Measurements from ENCODE around the gene KCND2. TPM values are rescaled to one million over a fixed set of nuclear protein-coding genes. Genes with fewer than 3 reads are reported as not detected.
A peak's percentile ranks its signal among the peaks of the same experiment; 100 is the strongest.
"Not testable (repeated sequence)": the region's sequence is repeated elsewhere in the genome, so short reads cannot be mapped to it uniquely, and the experiment has no call there.

The KCND2 gene
- not detected for total RNA-seq

DNA sequence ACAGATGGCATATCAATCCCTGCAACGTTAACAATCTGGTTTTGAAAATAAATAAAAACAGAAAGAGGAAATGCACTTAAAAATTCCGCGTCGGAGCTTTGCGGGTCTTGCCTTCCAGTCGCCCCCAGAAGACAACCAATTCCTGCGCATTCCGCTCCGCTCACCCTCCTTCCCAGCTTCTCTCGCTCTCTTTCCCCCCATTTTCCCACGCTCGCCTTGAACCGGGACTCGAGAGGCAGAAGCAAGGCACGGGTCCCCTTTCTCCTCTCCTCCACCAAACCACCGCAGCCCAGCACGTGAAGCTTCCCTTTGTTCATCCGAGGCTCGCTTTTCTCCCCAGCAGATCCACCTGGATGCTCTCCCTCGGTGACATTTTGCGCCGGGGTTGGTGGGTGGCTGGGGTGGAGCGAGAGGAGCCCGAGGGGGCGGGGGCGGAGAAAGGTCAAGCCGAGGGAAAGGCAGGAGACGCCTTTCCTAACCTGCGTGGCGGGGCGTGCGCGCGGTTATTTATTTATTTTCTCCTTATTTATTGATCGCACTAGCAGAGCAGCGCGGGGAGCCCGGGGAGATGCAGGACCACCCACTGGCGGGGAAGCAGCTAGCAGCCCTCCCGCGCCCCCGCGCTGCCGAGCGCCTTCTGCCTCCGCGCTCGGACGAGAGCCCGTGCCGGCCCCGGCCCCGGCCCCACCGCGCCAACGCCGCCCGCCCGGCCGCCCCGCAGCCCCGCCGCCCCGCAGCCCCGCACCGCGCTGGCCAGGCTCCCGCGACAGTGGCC, at the start of gene KCND2:
TSS of gene KCND2 (plus strand) at position 475 of the 775 bp plus-strand sequence.
- Mint-ChIP-seq H3K36me3 (ENCODE audit: insufficient read depth) (no peaks in the 10 kb centered on the region), H3K9me3 (peaks cover 6% of the 10 kb centered on the region)

GRCh38 chr7:120226188-120226587, 46.8 kb upstream of the KCND2 start:
- ATAC-seq (no peak), DNase-seq (no peak)
- Mint-ChIP-seq H3K36me3 (ENCODE audit: insufficient read depth) (no peaks in the 10 kb centered on the region), H3K27me3 (ENCODE audit: low read depth) (no peaks in the 10 kb centered on the region), H3K9me3 (peaks cover 12% of the 10 kb centered on the region), H3K4me1 (ENCODE audit: low read depth) (no peaks in the 10 kb centered on the region), H3K4me3 (no peak overlapping the region)

More for the DNA sequence above, at the start of gene KCND2:
- Mint-ChIP-seq H3K4me1 (ENCODE audit: low read depth) (no peaks in the 10 kb centered on the region), H3K27me3 (ENCODE audit: low read depth) (peaks cover 32% of the 10 kb centered on the region), H3K4me3 (no peak within 1 kb of the TSS)
- no peak for ATAC-seq
- DNase-seq = no peak

DNA sequence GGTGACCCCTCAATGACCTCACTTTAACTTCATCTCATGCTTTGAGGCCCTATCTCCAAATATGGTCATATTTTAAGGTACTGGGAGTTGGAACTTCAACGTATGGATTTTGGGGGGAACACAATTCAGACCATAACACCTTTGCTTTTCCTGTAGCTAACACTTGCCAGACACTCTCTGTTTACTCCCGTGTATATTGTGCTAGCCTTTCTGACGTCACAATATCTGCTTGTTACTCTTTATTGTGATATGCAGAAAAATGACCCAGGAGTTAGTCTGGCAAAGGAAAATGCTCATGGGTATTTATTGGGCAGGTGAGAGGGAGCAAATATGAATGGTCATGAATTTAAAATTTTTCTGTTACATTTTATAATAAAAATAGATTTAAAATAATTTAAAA, 45.7 kb upstream of the KCND2 start:
- no peaks in the 10 kb centered on the region for H3K27me3 Mint-ChIP-seq (ENCODE audit: low read depth)
- H3K4me3 Mint-ChIP-seq = no peak overlapping the region
- H3K4me1 Mint-ChIP-seq (ENCODE audit: low read depth) = no peaks in the 10 kb centered on the region
- no peaks in the 10 kb centered on the region for H3K36me3 Mint-ChIP-seq (ENCODE audit: insufficient read depth)
- no peak for ATAC-seq
- DNase-seq = no peak
- H3K9me3 Mint-ChIP-seq = peaks cover 12% of the 10 kb centered on the region

GRCh38 chr7:120229084-120229483, 43.9 kb upstream of the KCND2 start:
- no peak for DNase-seq
- peaks cover 13% of the 10 kb centered on the region for H3K9me3 Mint-ChIP-seq
- no peaks in the 10 kb centered on the region for H3K36me3 Mint-ChIP-seq (ENCODE audit: insufficient read depth)
- H3K4me3 Mint-ChIP-seq = no peak overlapping the region
- ATAC-seq = no peak
- no peaks in the 10 kb centered on the region for H3K4me1 Mint-ChIP-seq (ENCODE audit: low read depth)
- no peaks in the 10 kb centered on the region for H3K27me3 Mint-ChIP-seq (ENCODE audit: low read depth)

DNA sequence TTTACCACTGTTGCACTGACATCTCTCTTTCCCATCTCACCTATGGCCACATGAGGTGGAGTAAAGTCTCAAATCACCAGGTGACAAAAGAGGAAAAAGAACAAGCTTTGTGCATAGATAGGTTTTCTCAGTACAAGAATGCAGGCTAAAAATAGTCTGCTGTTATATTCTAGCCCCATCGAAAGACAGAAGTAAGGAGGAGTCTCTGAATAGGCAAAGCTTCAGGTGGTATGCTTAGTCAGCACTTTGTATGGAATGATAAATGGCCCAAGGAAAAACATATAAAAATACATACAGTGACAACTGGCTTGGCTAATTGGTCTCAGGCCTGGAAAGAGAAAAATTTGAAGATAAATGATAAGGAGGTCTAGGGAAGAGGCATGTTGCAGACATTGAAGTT, 39.6 kb upstream of the KCND2 start:
- H3K4me1 Mint-ChIP-seq (ENCODE audit: low read depth) = no peaks in the 10 kb centered on the region
- no peak for DNase-seq
- no peak overlapping the region for H3K4me3 Mint-ChIP-seq
- H3K27me3 Mint-ChIP-seq (ENCODE audit: low read depth) = no peaks in the 10 kb centered on the region
- H3K9me3 Mint-ChIP-seq = peaks cover 9% of the 10 kb centered on the region
- no peaks in the 10 kb centered on the region for H3K36me3 Mint-ChIP-seq (ENCODE audit: insufficient read depth)
- no peak for ATAC-seq

- not testable (repeated sequence) for H3K27me3 Mint-ChIP-seq (ENCODE audit: low read depth); H3K9me3 Mint-ChIP-seq; DNase-seq; H3K36me3 Mint-ChIP-seq (ENCODE audit: insufficient read depth); H3K4me1 Mint-ChIP-seq (ENCODE audit: low read depth); ATAC-seq; H3K4me3 Mint-ChIP-seq
These were observed 32.6 kb upstream of the KCND2 start for GRCh38 chr7:120240350-120240749.

- no peak for DNase-seq
- H3K4me1 Mint-ChIP-seq (ENCODE audit: low read depth) = no peaks in the 10 kb centered on the region
- no peak overlapping the region for H3K4me3 Mint-ChIP-seq
- ATAC-seq = no peak
- peaks cover 6% of the 10 kb centered on the region for H3K9me3 Mint-ChIP-seq
- no peaks in the 10 kb centered on the region for H3K36me3 Mint-ChIP-seq (ENCODE audit: insufficient read depth)
- no peaks in the 10 kb centered on the region for H3K27me3 Mint-ChIP-seq (ENCODE audit: low read depth)
These were observed 31.0 kb upstream of the KCND2 start for GRCh38 chr7:120241973-120242372.

- H3K27me3 Mint-ChIP-seq (ENCODE audit: low read depth) = no peaks in the 10 kb centered on the region
- H3K9me3 Mint-ChIP-seq = peaks cover 14% of the 10 kb centered on the region
- ATAC-seq (no peak), DNase-seq (no peak)
- H3K4me1 Mint-ChIP-seq (ENCODE audit: low read depth) = no peaks in the 10 kb centered on the region
- no peak overlapping the region for H3K4me3 Mint-ChIP-seq
- H3K36me3 Mint-ChIP-seq (ENCODE audit: insufficient read depth) = no peaks in the 10 kb centered on the region
These were observed 18.1 kb upstream of the KCND2 start for GRCh38 chr7:120254845-120255244.

- DNase-seq (no peak), ATAC-seq (no peak)
- no peaks in the 10 kb centered on the region for H3K27me3 Mint-ChIP-seq (ENCODE audit: low read depth)
- H3K9me3 Mint-ChIP-seq = peaks cover 14% of the 10 kb centered on the region
- no peaks in the 10 kb centered on the region for H3K4me1 Mint-ChIP-seq (ENCODE audit: low read depth)
- H3K4me3 Mint-ChIP-seq = no peak overlapping the region
- H3K36me3 Mint-ChIP-seq (ENCODE audit: insufficient read depth) = no peaks in the 10 kb centered on the region
These were observed 16.5 kb upstream of the KCND2 start for GRCh38 chr7:120256344-120257070.

GRCh38 chr7:120259386-120259785, 13.6 kb upstream of the KCND2 start:
- Mint-ChIP-seq H3K4me3 (no peak overlapping the region), H3K36me3 (ENCODE audit: insufficient read depth) (no peaks in the 10 kb centered on the region), H3K9me3 (peaks cover 14% of the 10 kb centered on the region), H3K27me3 (ENCODE audit: low read depth) (no peaks in the 10 kb centered on the region), H3K4me1 (ENCODE audit: low read depth) (no peaks in the 10 kb centered on the region)
- no peak for ATAC-seq
- DNase-seq = no peak

GRCh38 chr7:120260111-120260510, 12.9 kb upstream of the KCND2 start:
- DNase-seq (no peak), ATAC-seq (no peak)
- no peak overlapping the region for H3K4me3 Mint-ChIP-seq
- H3K27me3 Mint-ChIP-seq (ENCODE audit: low read depth) = no peaks in the 10 kb centered on the region
- no peaks in the 10 kb centered on the region for H3K36me3 Mint-ChIP-seq (ENCODE audit: insufficient read depth)
- peaks cover 10% of the 10 kb centered on the region for H3K9me3 Mint-ChIP-seq
- H3K4me1 Mint-ChIP-seq (ENCODE audit: low read depth) = no peaks in the 10 kb centered on the region

GRCh38 chr7:120272261-120272660, 714 bp upstream of the KCND2 start:
- peaks cover 6% of the 10 kb centered on the region for H3K9me3 Mint-ChIP-seq
- H3K27me3 Mint-ChIP-seq (ENCODE audit: low read depth) = peaks cover 32% of the 10 kb centered on the region
- ATAC-seq (no peak), DNase-seq (no peak)
- H3K4me1 Mint-ChIP-seq (ENCODE audit: low read depth) = no peaks in the 10 kb centered on the region
- no peaks in the 10 kb centered on the region for H3K36me3 Mint-ChIP-seq (ENCODE audit: insufficient read depth)
- no peak overlapping the region for H3K4me3 Mint-ChIP-seq

- DNase-seq = no peak
- no peaks in the 10 kb centered on the region for H3K4me1 Mint-ChIP-seq (ENCODE audit: low read depth)
- no peaks in the 10 kb centered on the region for H3K36me3 Mint-ChIP-seq (ENCODE audit: insufficient read depth)
- ATAC-seq = peak in 1 of 2 donors; percentile 10
- peaks cover 6% of the 10 kb centered on the region for H3K9me3 Mint-ChIP-seq
- H3K27me3 Mint-ChIP-seq (ENCODE audit: low read depth) = peaks cover 32% of the 10 kb centered on the region
- H3K4me3 Mint-ChIP-seq = no peak overlapping the region
These were observed 551 bp downstream of the KCND2 start for GRCh38 chr7:120273476-120273975.

DNA sequence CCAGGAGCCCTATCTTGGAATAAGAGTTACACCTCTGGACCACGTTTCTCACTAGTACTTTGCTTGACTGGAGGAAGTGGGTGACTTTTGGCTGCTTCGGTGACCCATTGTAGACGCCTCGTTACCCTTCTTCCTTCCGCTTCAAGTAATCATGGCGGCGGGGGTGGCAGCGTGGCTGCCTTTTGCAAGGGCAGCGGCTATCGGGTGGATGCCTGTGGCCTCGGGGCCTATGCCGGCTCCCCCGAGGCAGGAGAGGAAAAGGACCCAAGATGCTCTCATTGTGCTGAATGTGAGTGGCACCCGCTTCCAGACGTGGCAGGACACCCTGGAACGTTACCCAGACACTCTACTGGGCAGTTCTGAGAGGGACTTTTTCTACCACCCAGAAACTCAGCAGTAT, 1.5 kb downstream of the KCND2 start:
- H3K4me1 Mint-ChIP-seq (ENCODE audit: low read depth) = no peaks in the 10 kb centered on the region
- H3K4me3 Mint-ChIP-seq = no peak overlapping the region
- peaks cover 32% of the 10 kb centered on the region for H3K27me3 Mint-ChIP-seq (ENCODE audit: low read depth)
- H3K9me3 Mint-ChIP-seq = peaks cover 6% of the 10 kb centered on the region
- no peaks in the 10 kb centered on the region for H3K36me3 Mint-ChIP-seq (ENCODE audit: insufficient read depth)
- ATAC-seq (no peak), DNase-seq (no peak)

DNA sequence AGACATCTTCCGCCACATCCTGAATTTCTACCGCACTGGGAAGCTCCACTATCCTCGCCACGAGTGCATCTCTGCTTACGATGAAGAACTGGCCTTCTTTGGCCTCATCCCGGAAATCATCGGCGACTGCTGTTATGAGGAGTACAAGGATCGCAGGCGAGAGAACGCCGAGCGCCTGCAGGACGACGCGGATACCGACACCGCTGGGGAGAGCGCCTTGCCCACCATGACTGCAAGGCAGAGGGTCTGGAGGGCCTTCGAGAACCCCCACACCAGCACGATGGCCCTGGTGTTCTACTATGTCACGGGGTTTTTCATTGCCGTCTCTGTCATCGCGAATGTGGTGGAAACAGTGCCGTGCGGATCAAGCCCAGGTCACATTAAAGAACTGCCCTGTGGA, 1.9 kb downstream of the KCND2 start:
- Mint-ChIP-seq H3K9me3 (peaks cover 6% of the 10 kb centered on the region), H3K36me3 (ENCODE audit: insufficient read depth) (no peaks in the 10 kb centered on the region), H3K4me1 (ENCODE audit: low read depth) (no peaks in the 10 kb centered on the region), H3K27me3 (ENCODE audit: low read depth) (peaks cover 32% of the 10 kb centered on the region), H3K4me3 (no peak overlapping the region)
- DNase-seq = no peak
- ATAC-seq = no peak

Measured in activated T-cell treated with anti-CD3 and anti-CD28 coated beads, Interleukin-2, amount 50 U/mL, for 4 hours (primary cell).